Keratinocyte (primary cell): ENCODE results near the gene EGLN1. TPM values are rescaled to one million over a fixed set of nuclear protein-coding genes. Genes with fewer than 3 reads are reported as not detected.

Experiments
- DNase-seq: peaks from one replicate; pipeline ENCODE4 v3.0.0-alpha.2; 2011; ENCODE audit warnings: low read depth, missing footprints, low spot score
- FAIRE-seq: peaks from 2 replicates; lab custom pipeline; 2011; peaks lifted over from hg19 to GRCh38; lab: Jason Lieb, UNC
- H2AFZ ChIP-seq: 2 replicates; pipeline ENCODE4 v1.6.0; 2012; ENCODE audit warnings: low read length, control low read depth, inconsistent platforms; ENCODE audit not compliant: control insufficient read depth
- H3K27ac ChIP-seq: 2 replicates; pipeline ENCODE4 v1.5.1; 2011; ENCODE audit warnings: low read length; ENCODE audit not compliant: control insufficient read depth, insufficient read depth
- H3K27me3 ChIP-seq: 3 replicates; pipeline ENCODE4 v1.6.0; 2011; ENCODE audit warnings: low read length; ENCODE audit not compliant: control insufficient read depth, insufficient read depth; ENCODE audit errors: extremely low read depth
- H3K36me3 ChIP-seq, 2 experiments: 2 replicates in 1 of 2; 3 replicates in 1 of 2; pipeline ENCODE4 v1.5.1; 2011; ENCODE audit warnings: low read length in 2 of 2, mild to moderate bottlenecking in 1 of 2; ENCODE audit not compliant: control insufficient read depth in 2 of 2, insufficient read depth in 2 of 2; ENCODE audit errors: extremely low read depth in 1 of 2
- H3K4me1 ChIP-seq: 3 replicates; pipeline ENCODE4 v1.5.1; 2011; ENCODE audit warnings: low read length; ENCODE audit not compliant: control insufficient read depth, insufficient read depth; ENCODE audit errors: extremely low read depth
- H3K4me2 ChIP-seq: 3 replicates; pipeline ENCODE4 v1.6.0; 2011; ENCODE audit warnings: low read depth, low read length; ENCODE audit not compliant: control insufficient read depth, insufficient read depth; ENCODE audit errors: extremely low read depth
- H3K4me3 ChIP-seq, 3 experiments: fragments of 200-600 bp in 1 of 3; sonication (generic) in 1 of 3; 2 replicates in 2 of 3; 3 replicates in 1 of 3; pipeline ENCODE4 v1.5.1; 2011 to 2016; ENCODE audit warnings: low read length in 3 of 3, mild to moderate bottlenecking in 3 of 3, control low read depth in 2 of 3, inconsistent platforms in 1 of 3, low read depth in 1 of 3, mixed read lengths in 1 of 3, mixed run types in 1 of 3, moderate library complexity in 1 of 3; ENCODE audit not compliant: control insufficient read depth in 2 of 3, insufficient read depth in 2 of 3; ENCODE audit errors: extremely low read depth in 1 of 3
- H3K79me2 ChIP-seq: 2 replicates; pipeline ENCODE4 v1.6.0; 2012; ENCODE audit warnings: low read length; ENCODE audit not compliant: control insufficient read depth, insufficient read depth
- H3K9ac ChIP-seq: 3 replicates; pipeline ENCODE4 v1.6.0; 2011; ENCODE audit warnings: low read length; ENCODE audit not compliant: control insufficient read depth, insufficient read depth; ENCODE audit errors: extremely low read depth
- H3K9me1 ChIP-seq: 3 replicates; pipeline ENCODE4 v1.6.0; 2011; ENCODE audit warnings: low read length; ENCODE audit not compliant: control insufficient read depth, insufficient read depth; ENCODE audit errors: extremely low read depth
- H3K9me3 ChIP-seq: 2 replicates; pipeline ENCODE4 v1.5.1; 2012; ENCODE audit warnings: low read depth, low read length; ENCODE audit not compliant: control insufficient read depth
- H4K20me1 ChIP-seq: 3 replicates; pipeline ENCODE4 v1.6.0; 2011; ENCODE audit warnings: low read length; ENCODE audit not compliant: control insufficient read depth, insufficient read depth; ENCODE audit errors: extremely low read depth
- EZH2 ChIP-seq: IDR thresholded peaks from one replicate; pipeline ENCODE4 v1.6.1; 2012; ENCODE audit warnings: inconsistent platforms, mild to moderate bottlenecking, low read length, moderate library complexity
- dilution Hi-C: fragments of 300-500 bp; cut with MboI; formaldehyde crosslinking; loops from one replicate; pipeline ENCODE4 v1.7.0; 2020; ENCODE audit warnings: low sequenced_read_pairs; ENCODE audit not compliant: extremely low pct_ligation_motif_present
- polyA plus RNA-seq, 5 experiments: library from polyadenylated mRNA; depleted of rRNA in 3 of 5; stranded (reverse) in 3 of 5; stranded (forward) in 1 of 5; unstranded in 1 of 5; fragments of >200 nt; gene quantifications; 1 replicate in 1 of 5; 2 replicates in 3 of 5; 3 replicates in 1 of 5; pipeline versions ENCODE4 v1.2.1 to v1.2.3, GENCODE V29; 2011 to 2012; ENCODE audit warnings: missing spikeins in 2 of 5, low read depth in 1 of 5, low replicate concordance in 1 of 5
- TF ChIP-seq, protein P1 (sequence below), 3 experiments: IDR thresholded peaks in 1 of 3; conservative IDR thresholded peaks in 1 of 3; optimal IDR thresholded peaks in 1 of 3; 2 replicates in 2 of 3; 3 replicates in 1 of 3; pipeline versions ENCODE3 to v1.5.1; 2011; ENCODE audit warnings: low read length in 3 of 3, mild to moderate bottlenecking in 3 of 3, moderate library complexity in 2 of 3, control low read depth in 1 of 3, inconsistent platforms in 1 of 3; ENCODE audit not compliant: insufficient read depth in 2 of 3; ENCODE audit errors: extremely low read depth in 1 of 3

The EGLN1 gene
- polyA plus RNA-seq, 1 donor (not counting 4 experiments of a cell fraction or from before 2014, with no cell fraction given): 34.1 TPM

- dilution Hi-C loops: no loop called here
- H4K20me1 ChIP-seq: no peaks in the 10 kb centered on the region
- no peak overlapping the region for H3K4me3 ChIP-seq
- H3K9me1 ChIP-seq: no peaks in the 10 kb centered on the region
- H3K9me3 ChIP-seq: no peaks in the 10 kb centered on the region
- H3K36me3 ChIP-seq: no peaks in the 10 kb centered on the region
- no peaks in the 10 kb centered on the region for H3K27me3 ChIP-seq
- FAIRE-seq (no peak), DNase-seq (no peak)
- H2AFZ ChIP-seq: no peak overlapping the region
- peaks cover 33% of the 10 kb centered on the region for H3K79me2 ChIP-seq
- TF ChIP-seq, protein P1, sequence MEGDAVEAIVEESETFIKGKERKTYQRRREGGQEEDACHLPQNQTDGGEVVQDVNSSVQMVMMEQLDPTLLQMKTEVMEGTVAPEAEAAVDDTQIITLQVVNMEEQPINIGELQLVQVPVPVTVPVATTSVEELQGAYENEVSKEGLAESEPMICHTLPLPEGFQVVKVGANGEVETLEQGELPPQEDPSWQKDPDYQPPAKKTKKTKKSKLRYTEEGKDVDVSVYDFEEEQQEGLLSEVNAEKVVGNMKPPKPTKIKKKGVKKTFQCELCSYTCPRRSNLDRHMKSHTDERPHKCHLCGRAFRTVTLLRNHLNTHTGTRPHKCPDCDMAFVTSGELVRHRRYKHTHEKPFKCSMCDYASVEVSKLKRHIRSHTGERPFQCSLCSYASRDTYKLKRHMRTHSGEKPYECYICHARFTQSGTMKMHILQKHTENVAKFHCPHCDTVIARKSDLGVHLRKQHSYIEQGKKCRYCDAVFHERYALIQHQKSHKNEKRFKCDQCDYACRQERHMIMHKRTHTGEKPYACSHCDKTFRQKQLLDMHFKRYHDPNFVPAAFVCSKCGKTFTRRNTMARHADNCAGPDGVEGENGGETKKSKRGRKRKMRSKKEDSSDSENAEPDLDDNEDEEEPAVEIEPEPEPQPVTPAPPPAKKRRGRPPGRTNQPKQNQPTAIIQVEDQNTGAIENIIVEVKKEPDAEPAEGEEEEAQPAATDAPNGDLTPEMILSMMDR (optimal IDR thresholded peaks at IDR 0.05 in 1 of 3, IDR thresholded peaks at IDR 0.05 in 1 of 3, conservative IDR thresholded peaks at IDR 0.05 in 1 of 3; ENCODE audit: extremely low read depth in 1 of 3, insufficient read depth in 2 of 3, low read length in 3 of 3): no peak
- TF ChIP-seq EZH2: no peak
- no peak overlapping the region for H3K4me2 ChIP-seq
- no peak overlapping the region for H3K9ac ChIP-seq
- H3K27ac ChIP-seq: no peak overlapping the region
- peaks cover 8% of the 10 kb centered on the region for H3K4me1 ChIP-seq
Observed at GRCh38 chr1:231401478-231401877, 20.6 kb downstream of the EGLN1 start.

DNA sequence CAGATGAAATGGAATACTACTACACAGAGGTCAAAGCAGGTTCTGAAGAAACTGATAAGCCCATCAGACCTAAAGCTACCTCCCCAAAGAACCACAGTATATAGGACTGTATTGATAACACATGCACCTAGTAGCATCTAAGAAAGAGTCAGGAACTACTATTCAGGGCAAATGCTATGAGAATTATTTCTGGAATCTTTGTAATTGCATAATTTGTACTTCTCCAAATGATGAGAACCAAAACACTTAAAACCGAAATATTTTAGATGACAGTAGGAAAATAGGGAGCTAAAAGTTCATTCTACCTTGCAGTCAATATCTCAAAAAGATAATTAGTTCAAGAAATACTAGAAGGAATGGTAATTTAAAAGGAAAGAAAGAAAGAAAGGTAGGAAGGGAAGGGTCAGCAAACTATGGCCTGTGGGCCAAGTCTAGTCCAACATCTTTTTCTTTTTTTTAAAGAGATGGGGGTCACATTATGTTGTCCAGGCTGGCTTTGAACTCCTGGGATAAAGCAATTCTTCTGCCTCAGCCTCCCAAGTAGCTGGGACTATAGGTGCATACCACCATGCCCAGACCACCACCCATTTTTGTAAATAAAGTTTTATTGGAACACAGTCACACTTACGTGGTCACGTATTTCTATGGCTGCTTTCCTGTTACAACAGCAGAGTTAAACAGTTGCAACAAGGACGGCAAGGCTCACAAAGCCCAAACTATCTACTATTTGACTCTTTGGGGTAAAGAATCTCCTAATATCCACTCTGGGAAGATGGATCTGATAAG, 24.0 kb downstream of the EGLN1 start:
- no peak overlapping the region for H2AFZ ChIP-seq
- no peak for TF ChIP-seq EZH2
- TF ChIP-seq, protein P1 (optimal IDR thresholded peaks at IDR 0.05 in 1 of 3, IDR thresholded peaks at IDR 0.05 in 1 of 3, conservative IDR thresholded peaks at IDR 0.05 in 1 of 3; ENCODE audit: extremely low read depth in 1 of 3, insufficient read depth in 2 of 3, low read length in 3 of 3): no peak
- H3K4me2 ChIP-seq: no peak overlapping the region
- FAIRE-seq (no peak), DNase-seq (no peak)
- no peaks in the 10 kb centered on the region for H4K20me1 ChIP-seq
- dilution Hi-C loops: no loop called here
- no peaks in the 10 kb centered on the region for H3K9me3 ChIP-seq
- H3K4me3 ChIP-seq: no peak overlapping the region
- no peaks in the 10 kb centered on the region for H3K9me1 ChIP-seq
- H3K36me3 ChIP-seq: no peaks in the 10 kb centered on the region
- no peak overlapping the region for H3K27ac ChIP-seq
- H3K27me3 ChIP-seq: no peaks in the 10 kb centered on the region
- H3K79me2 ChIP-seq: peaks cover 24% of the 10 kb centered on the region
- no peak overlapping the region for H3K9ac ChIP-seq
- peaks cover 28% of the 10 kb centered on the region for H3K4me1 ChIP-seq
